PFSK-1 (cell line): ENCODE results near the gene TMEM82.

ENCODE experiments used
- FOXP2 ChIP-seq: optimal IDR thresholded peaks from 2 replicates; pipeline ENCODE3; 2011; ENCODE audit warnings: borderline replicate concordance, control low read depth, inconsistent platforms; ENCODE audit not compliant: insufficient read depth; ENCODE audit errors: extremely low read length, extremely low read depth
- POLR2AphosphoS5 ChIP-seq: IDR thresholded peaks from 2 replicates; pipeline ENCODE4 v1.6.1; 2012; ENCODE audit warnings: low read depth, mild to moderate bottlenecking, control low read depth, low read length, moderate library complexity
- SIN3A ChIP-seq: IDR thresholded peaks from 2 replicates; pipeline ENCODE4 v1.6.1; 2012; ENCODE audit warnings: mild to moderate bottlenecking, low read length, moderate library complexity, borderline replicate concordance; ENCODE audit not compliant: insufficient read depth
- TAF1 ChIP-seq: IDR thresholded peaks from 2 replicates; pipeline ENCODE4 v1.6.1; 2012; ENCODE audit warnings: low read length, control low read depth, borderline replicate concordance; ENCODE audit not compliant: insufficient read depth
- TF ChIP-seq, protein P1 (sequence below), 2 experiments: IDR thresholded peaks; 2 replicates each; pipeline versions ENCODE4 v1.6.1 to v1.8.0; 2011 to 2012; ENCODE audit warnings: low read depth in 2 of 2, low read length in 2 of 2, control low read depth in 1 of 2, inconsistent platforms in 1 of 2, mild to moderate bottlenecking in 1 of 2, moderate library complexity in 1 of 2; ENCODE audit not compliant: insufficient read depth in 1 of 2

Gene TMEM82

DNA sequence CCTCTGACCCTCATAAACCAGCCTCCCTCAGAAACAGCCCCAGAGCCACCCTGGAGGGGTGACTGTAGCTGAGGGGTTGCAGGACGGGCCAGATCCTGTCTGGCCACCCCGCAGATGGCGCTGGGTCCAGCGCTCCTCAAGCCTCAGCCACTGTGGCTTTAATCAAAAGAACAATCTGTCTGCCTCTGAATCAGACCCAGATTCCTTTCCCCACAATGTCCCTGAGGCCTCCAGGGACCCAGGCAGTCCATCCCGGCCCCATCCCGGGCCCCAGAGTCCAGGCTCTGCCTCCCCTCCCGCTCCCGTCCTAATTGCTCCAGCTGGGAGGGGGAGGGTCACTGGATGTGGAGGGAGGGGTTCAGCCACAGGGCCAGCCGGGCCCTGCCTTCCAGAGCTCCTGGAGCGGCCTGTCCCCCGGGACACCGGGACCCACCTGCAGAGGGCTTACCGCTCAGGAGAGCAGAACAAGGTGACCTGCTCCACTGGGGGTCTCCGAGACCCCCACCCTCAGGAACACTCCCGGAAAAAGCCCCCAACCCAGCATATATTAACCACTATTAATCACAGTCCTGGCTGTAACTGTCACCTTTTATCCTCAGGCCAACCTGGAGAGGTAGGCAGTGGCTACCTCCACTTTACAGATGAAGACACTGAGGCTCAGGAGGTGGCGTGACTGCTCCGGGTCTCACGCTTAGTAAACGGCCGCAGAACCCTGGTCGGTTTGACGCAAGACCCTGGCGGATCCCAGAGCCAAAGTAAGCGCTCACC, 15.5 kb downstream of the TMEM82 start:
- no peak for TF ChIP-seq TAF1
- no peak for TF ChIP-seq SIN3A
- TF ChIP-seq POLR2AphosphoS5 = no peak

DNA sequence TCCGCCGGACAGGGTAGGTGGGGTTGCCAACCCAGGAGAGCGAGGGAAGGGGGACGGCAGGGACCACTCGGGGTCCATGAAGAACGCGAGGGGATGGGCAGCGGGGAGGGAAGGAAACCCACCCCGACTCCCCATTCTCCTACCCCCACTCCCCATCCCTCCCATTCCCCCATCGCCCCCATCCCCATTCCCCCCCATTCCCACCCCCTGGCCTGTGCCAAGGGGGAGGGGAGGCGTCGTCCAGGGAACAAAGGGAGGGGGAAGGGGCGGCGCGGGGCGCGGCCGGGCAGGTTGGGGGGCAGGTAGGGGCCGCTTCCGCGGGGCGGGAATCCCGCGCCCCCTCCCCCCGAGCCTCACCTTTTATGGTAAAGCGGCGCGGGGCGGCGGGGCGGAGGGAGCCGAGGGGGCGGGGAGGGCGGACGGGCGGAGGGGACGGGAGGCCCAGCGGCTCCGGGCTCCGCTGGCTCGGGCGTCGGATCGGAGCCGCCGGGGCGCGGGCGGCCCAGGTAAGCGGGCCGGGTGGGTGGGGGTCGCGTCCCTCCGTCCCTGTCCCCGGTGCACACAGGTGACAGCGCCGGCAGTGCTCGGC, 16.1 kb downstream of the TMEM82 start, which contains the start of gene FBLIM1:
FBLIM1 (plus strand) TSS at position 453 of the 589 bp plus-strand sequence. CDS start 6,189 bp downstream, outside the sequence.
- TF ChIP-seq SIN3A (no peak), POLR2AphosphoS5 (no peak), FOXP2 (no peak), TAF1 (no peak)
- TF ChIP-seq, protein P1, sequence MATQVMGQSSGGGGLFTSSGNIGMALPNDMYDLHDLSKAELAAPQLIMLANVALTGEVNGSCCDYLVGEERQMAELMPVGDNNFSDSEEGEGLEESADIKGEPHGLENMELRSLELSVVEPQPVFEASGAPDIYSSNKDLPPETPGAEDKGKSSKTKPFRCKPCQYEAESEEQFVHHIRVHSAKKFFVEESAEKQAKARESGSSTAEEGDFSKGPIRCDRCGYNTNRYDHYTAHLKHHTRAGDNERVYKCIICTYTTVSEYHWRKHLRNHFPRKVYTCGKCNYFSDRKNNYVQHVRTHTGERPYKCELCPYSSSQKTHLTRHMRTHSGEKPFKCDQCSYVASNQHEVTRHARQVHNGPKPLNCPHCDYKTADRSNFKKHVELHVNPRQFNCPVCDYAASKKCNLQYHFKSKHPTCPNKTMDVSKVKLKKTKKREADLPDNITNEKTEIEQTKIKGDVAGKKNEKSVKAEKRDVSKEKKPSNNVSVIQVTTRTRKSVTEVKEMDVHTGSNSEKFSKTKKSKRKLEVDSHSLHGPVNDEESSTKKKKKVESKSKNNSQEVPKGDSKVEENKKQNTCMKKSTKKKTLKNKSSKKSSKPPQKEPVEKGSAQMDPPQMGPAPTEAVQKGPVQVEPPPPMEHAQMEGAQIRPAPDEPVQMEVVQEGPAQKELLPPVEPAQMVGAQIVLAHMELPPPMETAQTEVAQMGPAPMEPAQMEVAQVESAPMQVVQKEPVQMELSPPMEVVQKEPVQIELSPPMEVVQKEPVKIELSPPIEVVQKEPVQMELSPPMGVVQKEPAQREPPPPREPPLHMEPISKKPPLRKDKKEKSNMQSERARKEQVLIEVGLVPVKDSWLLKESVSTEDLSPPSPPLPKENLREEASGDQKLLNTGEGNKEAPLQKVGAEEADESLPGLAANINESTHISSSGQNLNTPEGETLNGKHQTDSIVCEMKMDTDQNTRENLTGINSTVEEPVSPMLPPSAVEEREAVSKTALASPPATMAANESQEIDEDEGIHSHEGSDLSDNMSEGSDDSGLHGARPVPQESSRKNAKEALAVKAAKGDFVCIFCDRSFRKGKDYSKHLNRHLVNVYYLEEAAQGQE (IDR thresholded peaks at IDR 0.05; ENCODE audit: insufficient read depth in 1 of 2, low read depth in 2 of 2, low read length in 2 of 2) = no peak

DNA sequence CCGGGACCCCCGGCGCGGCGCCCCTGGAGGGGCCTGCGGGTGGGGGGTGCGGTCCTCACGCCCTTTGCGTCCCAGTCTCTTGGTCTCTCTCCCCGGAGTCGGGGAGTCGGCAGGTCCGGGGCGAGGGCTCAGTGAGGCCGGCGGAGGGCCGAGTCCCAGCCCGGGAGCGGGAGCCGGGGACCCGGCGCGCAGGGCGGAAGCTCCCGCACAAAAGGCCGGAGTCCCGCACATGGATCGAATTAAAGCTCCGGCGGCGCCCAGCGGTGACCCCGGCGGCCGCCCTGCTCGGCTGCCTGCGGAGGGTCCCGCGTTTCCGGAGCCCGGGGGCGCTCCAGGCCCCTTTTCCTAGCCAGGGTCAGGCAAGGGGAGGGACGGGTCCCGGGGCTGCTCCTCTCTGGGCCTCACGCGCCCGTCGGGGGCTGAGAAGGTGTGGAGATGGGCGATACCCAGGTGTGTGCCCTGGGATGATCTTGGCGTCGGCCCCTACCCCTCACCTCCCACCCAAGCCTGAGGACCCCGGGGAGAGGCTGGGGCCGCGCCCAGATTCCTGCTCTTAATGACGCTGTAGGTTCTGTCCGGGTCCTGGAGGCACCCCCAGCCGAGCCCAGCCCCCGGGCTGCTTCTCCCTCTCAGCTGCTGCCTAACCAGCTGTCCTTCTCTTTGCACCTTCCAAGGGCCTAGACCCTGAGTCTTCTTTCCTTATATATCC, 16.8 kb downstream of the TMEM82 start:
- TF ChIP-seq TAF1 (no peak), SIN3A (no peak), POLR2AphosphoS5 (no peak), FOXP2 (no peak)
- TF ChIP-seq, protein P1 (IDR thresholded peaks at IDR 0.05; ENCODE audit: insufficient read depth in 1 of 2, low read depth in 2 of 2, low read length in 2 of 2) = no peak

DNA sequence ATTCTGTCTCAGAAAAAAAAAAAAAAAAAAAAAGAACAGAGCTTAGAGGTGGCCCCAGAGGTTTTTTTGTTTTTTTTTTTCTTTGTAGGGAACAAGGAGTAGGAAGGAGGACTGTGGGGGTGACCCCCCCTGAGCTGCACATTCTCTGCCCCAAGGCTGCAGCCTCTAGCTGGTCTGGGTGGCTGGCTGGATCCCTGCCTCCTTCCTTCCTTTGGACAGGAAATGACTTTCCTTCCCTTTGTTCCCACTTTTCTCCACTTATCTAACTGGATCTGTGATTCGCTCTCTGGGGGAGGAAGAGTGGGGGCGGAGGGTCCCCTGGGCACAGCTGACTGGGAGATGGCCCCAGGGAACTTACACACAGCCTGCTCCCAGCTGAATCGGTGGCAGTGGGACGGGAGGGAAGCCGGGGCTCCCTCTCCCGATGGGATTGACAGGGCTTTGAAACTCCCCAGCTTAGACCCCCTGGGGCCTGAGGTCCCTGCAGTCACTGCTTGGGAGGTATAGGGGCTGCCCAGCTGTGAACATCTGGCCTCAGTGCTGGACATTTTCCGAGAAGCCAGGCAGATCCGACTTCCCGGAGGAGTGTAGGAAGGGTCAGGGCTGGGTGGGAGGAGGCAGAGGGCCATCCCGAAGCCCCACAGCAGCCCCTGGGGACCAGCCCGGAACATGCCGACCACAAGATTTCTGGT, 18.4 kb downstream of the TMEM82 start:
- TF ChIP-seq POLR2AphosphoS5 = no peak
- no peak for TF ChIP-seq TAF1
- TF ChIP-seq, protein P1 (IDR thresholded peaks at IDR 0.05; ENCODE audit: insufficient read depth in 1 of 2, low read depth in 2 of 2, low read length in 2 of 2) = no peak
- no peak for TF ChIP-seq FOXP2
- TF ChIP-seq SIN3A = no peak

DNA sequence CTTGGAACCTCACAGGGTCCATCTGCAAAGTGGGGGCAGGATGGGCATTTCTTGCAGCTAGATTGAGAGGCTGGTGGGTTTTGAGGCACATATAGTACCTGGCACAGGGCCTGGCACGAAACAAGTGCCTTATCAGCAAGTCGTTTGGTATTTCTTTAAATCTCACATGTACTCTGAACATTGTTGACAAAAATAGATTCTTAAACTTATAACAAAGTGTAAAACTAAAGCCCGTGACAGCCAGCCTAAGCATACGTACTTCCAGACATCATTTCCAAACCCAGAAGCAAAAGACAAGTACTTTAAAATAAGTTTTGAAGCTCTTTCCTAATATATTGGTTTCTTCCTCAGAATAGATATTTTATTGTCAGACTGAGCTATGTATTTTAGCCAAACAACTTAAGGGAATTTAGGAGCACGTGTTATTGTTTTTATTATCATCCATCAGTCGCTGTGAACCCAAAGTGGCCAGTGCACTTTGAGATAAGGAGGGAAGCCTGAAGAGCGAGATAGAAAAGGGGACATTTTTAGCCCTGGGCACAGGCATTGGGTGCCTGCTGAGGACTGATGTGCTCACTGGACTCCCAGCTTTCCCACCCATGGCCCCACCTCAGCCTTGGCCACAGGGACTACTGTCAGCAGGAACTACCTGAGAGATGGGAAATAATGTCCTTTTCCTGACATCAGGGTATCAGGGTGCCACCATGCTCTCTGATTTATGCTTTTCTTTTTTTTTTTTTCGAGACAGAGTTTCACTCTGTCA, 19.2 kb downstream of the TMEM82 start:
- TF ChIP-seq FOXP2 (no peak), TAF1 (no peak), POLR2AphosphoS5 (no peak), SIN3A (no peak)
- TF ChIP-seq, protein P1 (IDR thresholded peaks at IDR 0.05; ENCODE audit: insufficient read depth in 1 of 2, low read depth in 2 of 2, low read length in 2 of 2) = no peak
